Mesenchymal stem cell (in vitro differentiated cells and primary cell): ENCODE measurements around the gene CKAP2L.

Source experiments
- DNase-seq: peaks from one replicate; pipeline ENCODE4 v3.0.0-alpha.2; 2013
- H2AFZ ChIP-seq: one replicate; pipeline ENCODE4 v1.6.1; 2013; ENCODE audit warnings: low read depth, mild to moderate bottlenecking, control low read depth, inconsistent platforms, low read length, moderate library complexity
- H2AK5ac ChIP-seq: 2 replicates; pipeline ENCODE4 v1.6.1; 2013; ENCODE audit warnings: low read length, moderate library complexity, mild to moderate bottlenecking, inconsistent platforms; ENCODE audit not compliant: severe bottlenecking
- H2BK120ac ChIP-seq: one replicate; pipeline ENCODE4 v1.6.1; 2013; ENCODE audit warnings: low read depth, mild to moderate bottlenecking, inconsistent platforms, low read length, moderate library complexity
- H2BK12ac ChIP-seq, 2 experiments: one replicate each; pipeline ENCODE4 v1.6.1; 2013; ENCODE audit warnings: inconsistent platforms in 2 of 2, low read length in 2 of 2, mild to moderate bottlenecking in 2 of 2, moderate library complexity in 2 of 2, control low read depth in 1 of 2
- H2BK15ac ChIP-seq: one replicate; pipeline ENCODE4 v1.6.1; 2013; ENCODE audit warnings: mild to moderate bottlenecking, low read depth, inconsistent platforms; ENCODE audit not compliant: poor library complexity, severe bottlenecking
- H2BK5ac ChIP-seq: 2 replicates; pipeline ENCODE4 v1.6.1; 2013; ENCODE audit warnings: low read depth, mild to moderate bottlenecking, low read length, control low read depth, inconsistent platforms; ENCODE audit not compliant: poor library complexity, severe bottlenecking
- H3K14ac ChIP-seq, 2 experiments: one replicate each; pipeline ENCODE4 v1.6.1; 2013; ENCODE audit warnings: inconsistent platforms in 2 of 2, low read length in 2 of 2, control low read depth in 1 of 2, mild to moderate bottlenecking in 1 of 2, moderate library complexity in 1 of 2
- H3K18ac ChIP-seq, 2 experiments: one replicate each; pipeline ENCODE4 v1.6.1; 2013; ENCODE audit warnings: inconsistent platforms in 2 of 2, low read length in 2 of 2, control low read depth in 1 of 2, low read depth in 1 of 2, mild to moderate bottlenecking in 1 of 2
- H3K23ac ChIP-seq, 2 experiments: one replicate each; pipeline ENCODE4 v1.6.1; 2013; ENCODE audit warnings: inconsistent platforms in 2 of 2, low read length in 2 of 2, mild to moderate bottlenecking in 2 of 2, moderate library complexity in 2 of 2, control low read depth in 1 of 2
- H3K27ac ChIP-seq: 2 replicates; pipeline ENCODE4 v1.5.1; 2013; ENCODE audit warnings: mild to moderate bottlenecking, moderate library complexity, low read length, control low read depth, inconsistent platforms; ENCODE audit not compliant: poor library complexity, severe bottlenecking
- H3K27me3 ChIP-seq, 2 experiments: 2 replicates each; pipeline versions ENCODE4 v1.6.1 to v1.7.0; 2013; ENCODE audit warnings: low read length in 2 of 2, mild to moderate bottlenecking in 2 of 2, moderate library complexity in 2 of 2, control low read depth in 1 of 2, inconsistent platforms in 1 of 2; ENCODE audit not compliant: control insufficient read depth in 1 of 2, insufficient read depth in 1 of 2
- H3K36me3 ChIP-seq, 2 experiments: 2 replicates each; pipeline versions ENCODE4 v1.6.1 to v1.7.0; 2013; ENCODE audit warnings: low read length in 2 of 2, control low read depth in 1 of 2, inconsistent platforms in 1 of 2, low read depth in 1 of 2, mild to moderate bottlenecking in 1 of 2; ENCODE audit not compliant: insufficient read depth in 2 of 2, control insufficient read depth in 1 of 2
- H3K4ac ChIP-seq, 2 experiments: one replicate each; pipeline ENCODE4 v1.6.1; 2013; ENCODE audit warnings: inconsistent platforms in 2 of 2, low read length in 2 of 2, mild to moderate bottlenecking in 2 of 2, moderate library complexity in 2 of 2, control low read depth in 1 of 2, low read depth in 1 of 2
- H3K4me1 ChIP-seq: 2 replicates; pipeline ENCODE4 v1.6.1; 2013; ENCODE audit warnings: low read depth, low read length, control low read depth; ENCODE audit not compliant: control insufficient read depth, insufficient read depth
- H3K4me2 ChIP-seq: 2 replicates; pipeline ENCODE4 v1.6.1; 2013; ENCODE audit warnings: low read length, mild to moderate bottlenecking, inconsistent platforms; ENCODE audit not compliant: poor library complexity, severe bottlenecking
- H3K4me3 ChIP-seq, 2 experiments: 2 replicates each; pipeline versions ENCODE4 v1.5.1 to v1.7.0; 2013; ENCODE audit warnings: low read length in 2 of 2, mild to moderate bottlenecking in 2 of 2, control low read depth in 1 of 2, low read depth in 1 of 2; ENCODE audit not compliant: insufficient read depth in 1 of 2
- H3K79me1 ChIP-seq: replicated peaks from 2 replicates; pipeline ENCODE4 v1.6.1; 2013; ENCODE audit warnings: mild to moderate bottlenecking, control low read depth, low read length, inconsistent platforms; ENCODE audit not compliant: poor library complexity, severe bottlenecking
- H3K9ac ChIP-seq: 2 replicates; pipeline ENCODE4 v1.7.0; 2013; ENCODE audit warnings: mild to moderate bottlenecking, low read length, moderate library complexity
- H3K9me3 ChIP-seq: 2 replicates; pipeline ENCODE4 v1.7.0; 2013; ENCODE audit warnings: mild to moderate bottlenecking, low read length; ENCODE audit not compliant: control insufficient read depth
- H4K8ac ChIP-seq: one replicate; pipeline ENCODE4 v1.6.1; 2013; ENCODE audit warnings: inconsistent platforms, mild to moderate bottlenecking, low read length, moderate library complexity
- H4K91ac ChIP-seq: one replicate; pipeline ENCODE4 v1.6.1; 2013; ENCODE audit warnings: mild to moderate bottlenecking, low read length, inconsistent platforms
- WGBS: methylation state at CpG from one replicate; pipeline ENCODE4 v1.1.7; 2013; ENCODE audit warnings: mixed read lengths; 5-methylcytosine and 5-hydroxymethylcytosine counted together

The CKAP2L gene

DNA sequence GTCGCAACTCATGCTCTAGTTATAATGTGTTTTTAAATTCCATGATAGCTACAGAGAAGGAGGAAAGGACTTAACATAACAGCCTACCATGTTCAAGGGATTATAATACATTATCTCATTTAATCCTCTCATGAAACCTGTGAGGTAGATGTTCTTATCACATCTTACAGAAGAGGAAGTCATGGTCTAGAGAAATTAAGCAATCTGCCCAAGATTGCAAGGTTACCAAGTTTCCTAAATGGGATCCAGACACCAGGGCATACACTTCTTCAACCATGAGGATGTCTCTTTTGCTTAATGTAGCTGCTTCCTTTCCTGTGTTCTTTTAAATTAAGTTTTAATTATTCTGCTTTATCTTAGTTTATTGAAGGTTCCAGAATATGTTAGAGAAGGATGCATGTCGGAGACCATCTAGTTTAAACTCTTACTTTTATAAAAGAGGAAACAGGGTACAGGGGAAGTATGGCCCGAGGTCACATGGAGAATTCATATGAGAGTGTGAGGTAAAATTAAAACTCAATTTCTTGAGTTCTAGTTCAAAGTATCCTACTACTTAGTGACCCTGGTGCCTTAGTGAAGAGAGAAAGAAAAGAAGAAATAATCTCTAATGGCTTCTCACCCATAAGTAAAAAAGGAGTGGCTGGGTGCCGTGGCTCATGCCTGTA, 23.5 kb upstream of the CKAP2L start:
- Histone ChIP-seq H4K91ac (no peak overlapping the region), H3K27ac (no peak overlapping the region), H3K4ac (no peak overlapping the region), H3K14ac (no peak overlapping the region), H3K23ac (no peak overlapping the region), H3K4me1 (no peaks in the 10 kb centered on the region), H2BK5ac (no peak overlapping the region), H2BK120ac (no peak overlapping the region), H4K8ac (no peak overlapping the region), H3K9me3 (no peaks in the 10 kb centered on the region), H3K4me2 (no peak overlapping the region), H3K79me1 (no peaks in the 10 kb centered on the region), H2BK15ac (no peak overlapping the region), H3K27me3 (no peaks in the 10 kb centered on the region), H3K36me3 (no peaks in the 10 kb centered on the region), H2BK12ac (no peak overlapping the region), H3K4me3 (no peak overlapping the region), H2AFZ (no peak overlapping the region), H2AK5ac (no peak overlapping the region), H3K18ac (no peak overlapping the region), H3K9ac (no peak overlapping the region)
- WGBS, result 95% methylated on average over 2 of the region's 4 CpGs
- DNase-seq, result no peak

DNA sequence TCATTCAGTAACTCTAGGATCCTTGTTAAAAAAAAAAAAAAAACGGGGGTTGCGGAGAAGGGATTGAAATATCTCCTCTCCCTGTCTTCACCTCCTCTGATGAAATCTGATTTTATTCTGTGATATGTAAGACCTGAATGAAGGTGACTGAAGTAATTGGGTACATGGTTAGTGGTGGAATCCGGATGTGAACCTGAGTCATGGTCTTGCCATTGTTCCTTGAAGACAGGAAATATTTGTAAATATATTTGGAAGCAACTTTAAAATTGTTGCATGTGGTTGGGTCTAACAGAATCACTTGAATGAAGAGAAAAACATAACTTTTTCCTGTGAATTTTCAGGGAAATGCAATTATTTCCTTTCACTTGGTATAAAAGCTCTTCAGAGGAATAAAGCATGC, 22.9 kb upstream of the CKAP2L start:
- Histone ChIP-seq H2BK15ac (no peak overlapping the region), H3K36me3 (no peaks in the 10 kb centered on the region), H3K18ac (no peak overlapping the region), H3K23ac (no peak overlapping the region), H2BK120ac (no peak overlapping the region), H3K9me3 (no peaks in the 10 kb centered on the region), H2BK12ac (no peak overlapping the region), H2AFZ (no peak overlapping the region), H3K4me1 (no peaks in the 10 kb centered on the region), H2AK5ac (no peak overlapping the region), H3K27ac (no peak overlapping the region), H3K4ac (no peak overlapping the region), H4K91ac (no peak overlapping the region), H3K9ac (no peak overlapping the region), H3K79me1 (no peaks in the 10 kb centered on the region), H2BK5ac (no peak overlapping the region), H3K4me2 (no peak overlapping the region), H3K4me3 (no peak overlapping the region), H3K14ac (no peak overlapping the region), H4K8ac (no peak overlapping the region), H3K27me3 (no peaks in the 10 kb centered on the region)
- 87% methylated on average over 1 of the region's 3 CpGs for WGBS
- DNase-seq, result no peak

DNA sequence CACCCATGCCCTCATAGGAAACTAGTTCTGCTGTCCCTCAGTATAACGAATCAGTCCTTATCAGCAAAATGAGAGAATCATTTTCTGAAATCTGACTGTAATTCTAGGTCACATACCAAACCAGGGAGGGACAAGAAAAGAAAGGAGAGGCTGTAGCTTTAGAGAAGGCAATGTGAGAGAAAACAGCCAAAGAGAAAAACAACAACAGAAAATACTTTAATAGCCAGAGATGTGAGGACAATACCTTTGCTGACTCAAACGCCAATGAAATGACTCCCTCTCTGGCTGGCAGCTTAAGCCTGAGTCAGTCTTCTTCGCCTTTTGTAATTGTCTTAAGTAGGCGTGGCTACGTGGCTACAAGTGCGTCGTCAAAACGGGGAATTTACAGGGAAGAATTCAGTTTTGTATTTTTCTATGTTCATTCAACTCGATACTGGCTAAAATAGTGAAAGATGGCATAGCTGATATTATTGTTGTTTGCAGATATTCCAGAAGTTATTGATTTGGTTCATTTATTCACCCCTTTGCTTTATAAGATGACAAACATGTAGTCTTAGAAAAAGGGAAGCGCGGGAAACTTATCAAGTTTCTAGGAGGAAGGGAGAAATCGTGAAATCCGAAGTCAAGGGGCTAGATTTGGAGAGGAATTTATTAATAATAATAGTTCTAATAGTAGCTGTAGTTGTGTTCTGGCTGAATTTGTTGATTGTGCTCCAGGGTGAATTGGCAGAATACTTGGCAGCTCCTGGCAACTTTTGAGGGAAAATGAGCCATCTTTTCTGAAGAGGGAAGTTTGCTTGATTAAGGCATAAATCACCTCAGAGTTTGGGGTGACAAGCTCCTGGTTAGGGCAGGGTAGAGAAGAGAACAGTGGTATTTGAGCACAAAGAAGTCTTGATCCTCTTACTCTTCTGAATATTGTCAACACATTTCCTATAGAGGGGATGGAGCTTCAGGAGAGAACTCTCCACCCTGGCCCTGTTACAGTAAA, 20.1 kb upstream of the CKAP2L start, which contains the start of gene IL1A:
Gene IL1A, minus strand, starts transcription at position 295 of the 991 bp plus-strand sequence. CDS start 723 bp downstream, outside the sequence.
- H2BK5ac ChIP-seq, result no peak within 1 kb of the TSS
- no peaks in the 10 kb centered on the region for H3K4me1 ChIP-seq
- no peak within 1 kb of the TSS for H3K18ac ChIP-seq
- H4K91ac ChIP-seq, result no peak within 1 kb of the TSS
- WGBS, result 34% methylated on average over 13 of the region's 13 CpGs
- peak; percentile 69 for DNase-seq
- no peak within 1 kb of the TSS for H3K23ac ChIP-seq
- H3K36me3 ChIP-seq, result no peaks in the 10 kb centered on the region
- no peak within 1 kb of the TSS for H2BK120ac ChIP-seq
- no peak within 1 kb of the TSS for H2AK5ac ChIP-seq
- no peak within 1 kb of the TSS for H3K14ac ChIP-seq
- H3K4me3 ChIP-seq, result peak within 1 kb of the TSS in 1 of 2 experiments; percentile 25
- no peaks in the 10 kb centered on the region for H3K79me1 ChIP-seq
- no peak within 1 kb of the TSS for H3K4me2 ChIP-seq
- peak within 1 kb of the TSS; percentile 21 for H3K9ac ChIP-seq
- no peak within 1 kb of the TSS for H3K27ac ChIP-seq
- no peaks in the 10 kb centered on the region for H3K9me3 ChIP-seq
- no peak within 1 kb of the TSS for H4K8ac ChIP-seq
- no peak within 1 kb of the TSS for H2BK15ac ChIP-seq
- H3K27me3 ChIP-seq, result no peaks in the 10 kb centered on the region
- H3K4ac ChIP-seq, result no peak within 1 kb of the TSS
- no peak within 1 kb of the TSS for H2BK12ac ChIP-seq
- no peak within 1 kb of the TSS for H2AFZ ChIP-seq

DNA sequence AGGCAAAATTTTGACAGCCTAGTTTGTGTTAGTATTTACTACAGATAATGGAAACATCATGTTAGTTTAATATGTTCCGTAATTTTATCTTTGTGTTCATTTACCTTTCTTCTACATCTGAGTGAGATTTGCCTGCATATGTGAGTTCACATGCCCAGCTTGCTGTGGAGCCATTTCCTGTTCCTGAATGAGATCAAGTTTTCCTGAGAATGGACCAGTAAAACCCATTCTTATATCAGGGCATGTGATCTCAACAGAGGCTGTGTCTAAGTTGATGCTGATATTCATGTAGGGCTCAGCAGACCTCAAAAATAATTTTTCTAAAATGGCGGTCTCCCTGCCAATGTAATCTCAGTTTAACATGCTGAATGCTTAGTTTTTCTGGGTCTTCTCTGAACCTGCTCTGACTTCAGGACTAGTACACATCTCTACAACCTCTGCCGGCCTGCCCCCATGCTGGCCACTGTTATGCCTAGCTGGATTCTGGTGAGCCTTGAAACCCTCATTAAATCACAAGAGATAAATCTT, 18.8 kb upstream of the CKAP2L start:
- Histone ChIP-seq H3K4ac (no peak overlapping the region), H2BK5ac (no peak overlapping the region), H3K27ac (no peak overlapping the region), H2BK12ac (no peak overlapping the region), H2AFZ (no peak overlapping the region), H3K36me3 (no peaks in the 10 kb centered on the region), H3K79me1 (no peaks in the 10 kb centered on the region), H3K14ac (no peak overlapping the region), H2BK120ac (no peak overlapping the region), H3K4me1 (no peaks in the 10 kb centered on the region), H2AK5ac (no peak overlapping the region), H3K18ac (no peak overlapping the region), H2BK15ac (no peak overlapping the region), H3K4me3 (no peak overlapping the region), H3K9me3 (no peaks in the 10 kb centered on the region), H3K9ac (no peak overlapping the region), H3K27me3 (no peaks in the 10 kb centered on the region), H3K23ac (no peak overlapping the region), H4K91ac (no peak overlapping the region), H4K8ac (no peak overlapping the region), H3K4me2 (no peak overlapping the region)
- WGBS, result 99% methylated on average over 2 of the region's 3 CpGs
- DNase-seq, result no peak
